HFFc6 (cell line): ENCODE measurements around the gene PARP6. TPM values are rescaled to one million over a fixed set of nuclear protein-coding genes. Genes with fewer than 3 reads are reported as not detected.
A peak's percentile ranks its signal among the peaks of the same experiment; 100 is the strongest.

ENCODE experiments used
- DNase-seq: peaks from one replicate; pipeline ENCODE4 v3.0.0-alpha.2; 2018
- H3K27ac Mint-ChIP-seq: 2 replicates; pipeline ENCODE4 v1.8.0; 2020; ENCODE audit warnings: mild to moderate bottlenecking, mixed read lengths
- H3K27me3 Mint-ChIP-seq: 2 replicates; pipeline ENCODE4 v1.8.0; 2021; ENCODE audit warnings: mild to moderate bottlenecking, moderate library complexity, mixed read lengths; ENCODE audit not compliant: insufficient read depth
- H3K36me3 Mint-ChIP-seq: 2 replicates; pipeline ENCODE4 v1.8.0; 2021; ENCODE audit warnings: low read depth, mixed read lengths
- H3K4me1 Mint-ChIP-seq: 2 replicates; pipeline ENCODE4 v1.8.0; 2020; ENCODE audit warnings: low read depth, mixed read lengths
- H3K4me3 Mint-ChIP-seq: 2 replicates; pipeline ENCODE4 v1.8.0; 2020; ENCODE audit warnings: mild to moderate bottlenecking, moderate library complexity, mixed read lengths
- H3K9me3 Mint-ChIP-seq: 2 replicates; pipeline ENCODE4 v1.8.0; 2020; ENCODE audit warnings: mild to moderate bottlenecking, mixed read lengths
- CTCF ChIP-seq: fragments of 200-600 bp; sonication (generic); IDR thresholded peaks from 2 replicates; pipeline ENCODE4 v1.5.0; 2021; ENCODE audit warnings: antibody characterized with exemption, mild to moderate bottlenecking
- total RNA-seq, 6 experiments: library from RNA; stranded (reverse); fragmentation: NEBNext Ultra II Directional; extraction: Animal tissue kit (Norgen Biotek cat#: 25700); gene quantifications; 2 replicates in 1 of 6; 3 replicates in 5 of 6; pipeline ENCODE4 v1.2.3, GENCODE V29; 2021

Gene PARP6
- total RNA-seq, 6 experiments from 2014 or later, result 21.6 to 27.8 (median 24.6) TPM

- H3K36me3 Mint-ChIP-seq, result no peaks in the 10 kb centered on the region
- H3K27me3 Mint-ChIP-seq, result peaks cover 9% of the 10 kb centered on the region
- H3K9me3 Mint-ChIP-seq, result no peaks in the 10 kb centered on the region
- TF ChIP-seq CTCF, result no peak
- H3K4me1 Mint-ChIP-seq, result peaks cover 18% of the 10 kb centered on the region
- DNase-seq, result no peak
- H3K4me3 Mint-ChIP-seq, result no peak overlapping the region
- H3K27ac Mint-ChIP-seq, result no peak overlapping the region
Measured at GRCh38 chr15:72315706-72316370, 43.5 kb upstream of the PARP6 start.

- Mint-ChIP-seq H3K9me3 (no peaks in the 10 kb centered on the region), H3K36me3 (no peaks in the 10 kb centered on the region), H3K27me3 (peaks cover 11% of the 10 kb centered on the region)
Measured at GRCh38 chr15:72313881-72314280, 41.5 kb upstream of the PARP6 start.

GRCh38 chr15:72313448-72313840, 41.1 kb upstream of the PARP6 start:
- no peak for TF ChIP-seq CTCF
- Mint-ChIP-seq H3K4me1 (peaks cover 2% of the 10 kb centered on the region), H3K9me3 (no peaks in the 10 kb centered on the region), H3K27me3 (peaks cover 7% of the 10 kb centered on the region), H3K4me3 (no peak overlapping the region), H3K27ac (no peak overlapping the region), H3K36me3 (no peaks in the 10 kb centered on the region)
- no peak for DNase-seq

More at GRCh38 chr15:72313881-72314280, 41.5 kb upstream of the PARP6 start:
- Mint-ChIP-seq H3K4me1 (peaks cover 6% of the 10 kb centered on the region), H3K4me3 (no peak overlapping the region), H3K27ac (no peak overlapping the region)
- no peak for DNase-seq
- no peak for TF ChIP-seq CTCF

GRCh38 chr15:72312605-72313447, 40.5 kb upstream of the PARP6 start:
- Mint-ChIP-seq H3K36me3 (no peaks in the 10 kb centered on the region), H3K9me3 (no peaks in the 10 kb centered on the region), H3K4me1 (no peaks in the 10 kb centered on the region), H3K4me3 (no peak overlapping the region), H3K27me3 (peaks cover 6% of the 10 kb centered on the region), H3K27ac (no peak overlapping the region)
- DNase-seq, result peak; percentile 73
- TF ChIP-seq CTCF, result peak; percentile 91

GRCh38 chr15:72307026-72307425, 34.7 kb upstream of the PARP6 start:
- no peak for TF ChIP-seq CTCF
- H3K4me1 Mint-ChIP-seq, result peaks cover 14% of the 10 kb centered on the region
- no peak overlapping the region for H3K4me3 Mint-ChIP-seq
- no peaks in the 10 kb centered on the region for H3K36me3 Mint-ChIP-seq
- DNase-seq, result no peak
- no peak overlapping the region for H3K27ac Mint-ChIP-seq
- peaks cover 14% of the 10 kb centered on the region for H3K27me3 Mint-ChIP-seq
- H3K9me3 Mint-ChIP-seq, result no peaks in the 10 kb centered on the region
